NK-92 (cell line): Measurements from ENCODE around the gene SCFD2.

Source experiments
- DNase-seq: peaks from one replicate; lab custom pipeline; 2025; ENCODE audit not compliant: unreplicated experiment; lab: John Stamatoyannopoulos, UW

Gene SCFD2

GRCh38 chr4:52891743-52892142 is 474.1 kb downstream of the SCFD2 start:
- DNase-seq = no peak

- no peak for DNase-seq
Observed at GRCh38 chr4:52890521-52890791, 475.4 kb downstream of the SCFD2 start.

- DNase-seq = no peak
Observed at GRCh38 chr4:52889778-52890520, 475.9 kb downstream of the SCFD2 start.

DNA sequence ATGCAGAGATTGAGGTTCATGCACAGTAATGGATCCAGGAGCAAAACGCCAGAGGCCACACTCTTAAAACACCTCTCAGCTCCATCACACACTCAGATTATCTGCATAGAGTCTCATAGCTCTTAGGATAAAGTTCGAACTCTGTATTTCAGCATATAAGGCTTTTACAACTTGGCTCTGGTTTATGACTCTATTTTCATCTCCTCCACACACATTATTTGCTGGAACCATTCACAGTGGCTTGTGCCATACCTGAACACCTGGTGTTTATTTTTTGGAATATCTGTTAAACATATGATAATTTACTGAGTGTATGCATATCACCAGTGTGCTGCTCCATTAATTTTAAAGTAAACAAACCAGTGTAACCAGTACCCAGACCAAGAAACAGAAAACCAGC is 476.5 kb downstream of the SCFD2 start:
- DNase-seq = no peak

DNA sequence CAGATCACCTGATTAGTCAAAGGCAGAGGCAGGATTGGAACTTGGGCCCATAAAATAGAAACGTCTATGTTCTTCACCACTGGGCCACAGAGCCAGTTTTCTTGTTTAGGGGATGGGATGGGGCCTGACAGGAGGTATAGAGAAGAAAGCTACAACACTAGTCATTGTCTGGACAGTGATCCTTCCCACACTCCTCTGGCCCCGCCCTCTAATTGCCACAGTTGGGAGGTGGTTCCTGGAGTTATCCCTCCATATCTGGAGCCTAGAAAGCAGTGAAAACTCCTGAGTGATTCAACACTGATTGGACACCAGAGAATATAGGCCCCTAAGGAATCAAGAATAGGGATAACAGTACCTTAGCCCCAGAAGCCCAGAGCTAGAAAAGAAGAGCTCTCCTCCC is 480.9 kb downstream of the SCFD2 start:
- no peak for DNase-seq

GRCh38 chr4:52883707-52884669 is 481.9 kb downstream of the SCFD2 start:
- DNase-seq = no peak

DNA sequence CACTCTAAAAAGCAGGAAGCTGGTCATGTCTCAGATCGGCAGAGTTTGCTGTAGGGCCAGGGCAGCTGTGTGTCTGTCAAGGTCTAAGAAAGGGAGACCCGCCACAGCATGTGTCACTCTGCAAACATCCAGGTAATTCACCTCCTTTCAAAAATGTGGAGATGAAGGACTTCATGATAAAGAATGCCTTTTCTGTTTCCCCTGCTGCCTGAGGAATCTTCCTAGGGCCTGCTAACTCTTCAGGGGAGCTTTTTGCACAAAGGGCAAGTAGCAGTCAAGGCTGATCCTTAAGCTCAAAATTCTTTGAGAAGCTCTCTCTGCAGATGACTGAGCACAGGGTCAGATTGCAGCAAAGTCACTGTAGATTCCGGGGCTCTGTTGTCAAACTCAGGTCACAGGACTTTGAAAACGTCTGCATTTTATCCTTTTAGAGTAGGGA is 482.7 kb downstream of the SCFD2 start:
- DNase-seq = no peak

DNA sequence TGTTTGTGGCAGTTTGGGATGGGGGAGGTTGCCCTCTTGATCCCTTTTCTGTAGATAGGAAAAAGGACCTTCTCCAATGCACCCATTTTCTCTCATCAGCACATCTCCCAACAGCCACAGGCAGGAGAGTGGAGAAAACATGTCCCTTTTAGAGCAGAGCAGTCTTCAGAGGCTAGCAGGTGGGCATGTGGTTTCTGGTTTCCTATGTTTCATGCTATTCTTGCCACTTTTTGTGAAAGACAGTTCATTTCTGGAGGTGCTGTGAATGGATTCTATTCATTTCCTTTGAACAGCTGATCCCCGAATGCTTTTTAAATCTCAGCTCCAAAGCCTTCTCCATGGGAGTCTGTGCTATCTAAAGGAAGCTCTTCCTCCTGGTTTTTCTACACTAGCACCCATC is 484.9 kb downstream of the SCFD2 start:
- DNase-seq = no peak

DNA sequence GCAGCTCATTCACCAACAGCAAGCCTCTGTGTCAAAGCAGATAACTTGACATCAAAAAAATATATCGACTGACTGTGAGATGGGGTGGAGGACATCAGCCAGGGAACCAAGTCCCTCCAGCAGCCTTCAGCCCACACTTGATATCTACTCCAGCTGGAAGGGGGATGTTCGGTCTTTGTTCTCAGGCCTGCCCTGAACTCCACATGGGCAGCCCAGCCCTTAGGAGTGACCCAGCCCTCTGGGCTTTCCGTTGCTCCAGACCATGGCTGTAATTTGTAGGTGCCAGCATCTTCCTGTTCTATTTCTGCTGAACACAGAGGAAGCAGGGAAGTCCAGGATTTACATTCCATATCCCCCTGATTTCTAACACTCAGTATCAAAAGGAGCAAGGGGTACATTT is 486.4 kb downstream of the SCFD2 start:
- DNase-seq = no peak

DNA sequence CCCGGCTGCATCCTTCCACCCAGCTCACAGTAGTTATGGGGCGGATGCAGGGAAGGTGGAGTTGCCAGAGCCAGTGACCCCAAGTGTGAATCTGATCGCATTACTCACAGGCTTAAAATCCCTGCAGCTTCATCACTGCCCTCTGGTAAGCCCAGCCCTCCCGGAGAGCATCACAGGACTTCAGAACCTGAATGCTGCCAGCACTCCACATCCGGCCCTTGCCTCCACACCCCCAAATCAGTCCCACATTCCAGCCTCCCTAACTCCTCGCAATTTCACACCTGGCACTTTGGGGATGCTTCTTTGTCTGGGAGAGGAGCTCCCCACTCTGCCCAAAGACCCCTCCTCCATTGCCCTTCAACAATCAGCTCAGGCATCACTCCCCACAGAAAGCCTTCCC is 488.2 kb downstream of the SCFD2 start:
- DNase-seq = no peak

GRCh38 chr4:52877036-52877435 is 488.8 kb downstream of the SCFD2 start:
- DNase-seq = no peak

DNA sequence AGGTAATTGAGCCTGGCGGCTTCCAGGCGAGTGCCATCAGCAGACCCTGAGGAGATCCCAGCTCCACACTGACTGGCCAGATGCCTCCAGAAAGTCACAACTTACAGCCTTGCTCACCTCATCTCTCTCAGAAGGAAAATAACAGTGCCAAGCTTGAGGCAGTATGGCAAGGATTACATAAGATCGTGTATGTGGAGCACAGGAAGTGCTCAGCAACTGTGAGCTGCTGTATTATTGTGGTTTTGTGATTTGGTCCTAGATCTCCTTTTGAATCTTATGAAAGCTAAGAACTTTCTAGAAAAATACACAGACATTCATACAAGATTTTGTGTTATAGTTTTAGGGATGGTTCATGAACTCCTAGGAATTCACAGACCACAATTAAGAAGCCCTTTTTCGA is 489.8 kb downstream of the SCFD2 start:
- DNase-seq = no peak

DNA sequence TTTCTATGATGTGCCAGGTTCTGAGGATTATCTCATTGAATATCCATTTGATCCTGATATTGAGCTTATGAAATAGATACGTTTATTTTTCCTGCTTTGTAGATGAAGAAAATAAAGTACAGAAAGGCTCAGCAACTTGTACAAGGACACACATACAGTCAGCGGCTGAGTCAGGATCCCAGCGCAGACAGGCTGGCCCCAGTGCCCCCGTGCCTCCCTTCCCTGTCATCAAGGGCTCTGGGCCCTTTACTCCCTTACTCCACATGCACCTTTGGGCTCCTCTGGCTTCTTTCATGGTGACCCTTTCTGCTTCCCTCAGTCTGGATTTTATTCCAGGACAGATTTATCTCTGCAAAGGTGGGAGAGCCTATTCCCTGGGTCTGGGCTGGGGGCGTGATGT is 490.9 kb downstream of the SCFD2 start:
- no peak for DNase-seq

GRCh38 chr4:52873861-52874343 is 492.0 kb downstream of the SCFD2 start:
- DNase-seq = no peak

- no peak for DNase-seq
Observed at GRCh38 chr4:52873191-52873590, 492.7 kb downstream of the SCFD2 start.

GRCh38 chr4:52870225-52870624 is 495.6 kb downstream of the SCFD2 start:
- DNase-seq = no peak

DNA sequence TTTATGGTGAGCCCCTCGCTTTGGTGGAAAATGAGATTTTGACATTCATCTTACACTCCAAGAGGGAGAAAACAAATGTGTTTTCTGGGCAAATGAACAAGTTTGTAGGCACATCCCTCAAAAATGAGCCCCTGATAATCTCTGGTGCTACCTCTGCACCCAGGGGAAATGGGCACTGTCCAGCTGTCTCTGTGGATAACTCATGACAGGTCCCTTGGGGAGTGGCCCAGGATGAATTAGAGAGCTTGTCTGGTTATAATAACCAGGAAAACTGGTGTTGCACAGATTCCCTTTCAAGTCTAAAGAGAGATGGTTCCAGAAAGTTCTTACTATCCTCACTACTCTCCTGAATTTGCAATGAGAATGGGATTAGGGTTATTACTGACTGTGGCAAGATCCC is 496.2 kb downstream of the SCFD2 start:
- no peak for DNase-seq

DNA sequence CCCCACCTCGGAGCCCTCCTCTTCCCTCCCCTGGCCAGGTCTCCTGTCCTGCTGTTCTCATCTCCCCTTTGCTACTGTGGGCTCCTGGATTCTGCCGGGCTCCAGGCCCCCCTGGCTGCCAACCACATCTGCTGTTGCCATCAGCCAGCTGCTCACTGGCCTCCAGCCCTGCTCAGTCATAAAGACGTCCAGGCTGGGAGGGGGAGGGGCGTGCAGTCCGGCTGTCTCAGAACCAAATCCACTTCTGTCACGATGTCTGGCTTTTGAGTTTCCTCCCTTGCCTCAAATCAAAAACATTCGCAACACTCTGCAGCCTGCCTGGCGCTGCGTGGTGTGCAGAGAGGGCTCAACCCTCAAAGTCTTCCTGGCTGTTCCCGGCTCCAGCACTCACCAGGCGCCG is 496.7 kb downstream of the SCFD2 start:
- DNase-seq = no peak

DNA sequence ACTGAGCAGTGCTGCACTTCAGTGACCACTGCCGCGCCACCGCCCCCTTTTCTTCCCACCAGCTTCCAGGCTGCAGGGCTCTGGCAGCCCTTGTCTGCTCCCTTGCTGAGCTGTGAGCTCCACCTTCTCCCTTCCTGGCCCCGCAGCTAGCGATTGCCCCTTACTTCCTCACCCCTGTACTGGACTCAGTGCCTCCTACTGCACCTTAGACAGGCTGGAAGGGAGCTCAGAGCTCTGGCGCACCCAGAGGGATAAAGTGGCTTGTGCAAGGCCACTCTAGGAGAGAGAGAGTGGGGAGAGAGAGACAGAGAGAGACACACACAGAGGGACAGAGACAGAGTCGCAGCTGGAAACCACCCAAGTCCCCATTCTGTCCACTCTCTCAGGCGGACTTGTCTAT is 497.7 kb downstream of the SCFD2 start:
- no peak for DNase-seq

GRCh38 chr4:52867163-52867562 is 498.7 kb downstream of the SCFD2 start:
- no peak for DNase-seq

- DNase-seq = no peak
Observed at GRCh38 chr4:52866734-52867133, 499.1 kb downstream of the SCFD2 start.

DNA sequence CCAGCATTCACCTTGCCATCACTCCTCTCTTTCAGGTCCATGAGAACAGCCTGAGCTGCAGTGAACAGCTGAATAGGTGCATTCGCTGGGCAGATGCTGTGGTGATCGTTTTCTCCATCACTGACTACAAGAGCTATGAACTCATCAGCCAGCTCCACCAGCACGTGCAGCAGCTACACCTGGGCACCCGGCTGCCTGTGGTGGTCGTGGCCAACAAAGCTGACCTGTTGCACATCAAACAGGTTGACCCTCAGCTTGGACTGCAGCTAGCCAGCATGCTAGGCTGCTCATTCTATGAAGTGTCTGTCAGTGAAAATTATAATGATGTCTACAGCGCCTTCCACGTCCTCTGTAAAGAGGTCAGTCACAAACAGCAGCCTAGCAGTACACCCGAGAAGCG is 500.6 kb downstream of the SCFD2 start:
- DNase-seq = no peak
